CD8-positive, alpha-beta memory T cell (primary cell): ENCODE measurements around the gene ABCA4. TPM values are rescaled to one million over a fixed set of nuclear protein-coding genes. Genes with fewer than 3 reads are reported as not detected.

Experiments
- CTCF ChIA-PET: fragments of 350-600 bp; sonication (Branson Sonifier 250); formaldehyde crosslinking; loops from one replicate; lab custom pipeline; 2021; ENCODE audit warnings: antibody characterized with exemption; lab: Charles Lee
- POLR2A ChIA-PET: fragments of 350-600 bp; sonication (Branson Sonifier 250); formaldehyde crosslinking; loops from one replicate; lab custom pipeline; 2021; ENCODE audit warnings: antibody characterized with exemption; lab: Charles Lee
- DNase-seq, 5 donors: peaks; one replicate each; pipeline versions ENCODE4 v3.0.0 to v3.0.0-alpha.2; 2020 to 2022; ENCODE audit warnings: mixed read lengths in 1 of 5
- H3K27ac ChIP-seq: one replicate; pipeline ENCODE4 v1.7.0; 2013; ENCODE audit warnings: low read depth, mild to moderate bottlenecking, low read length, moderate library complexity
- H3K27me3 ChIP-seq: 2 replicates; pipeline ENCODE4 v1.7.0; 2013; ENCODE audit warnings: low read length, mild to moderate bottlenecking; ENCODE audit not compliant: insufficient read depth, poor library complexity, severe bottlenecking
- H3K36me3 ChIP-seq: 2 replicates; pipeline ENCODE4 v1.7.0; 2013; ENCODE audit warnings: mild to moderate bottlenecking, low read length, moderate library complexity; ENCODE audit not compliant: insufficient read depth
- H3K4me1 ChIP-seq: 2 replicates; pipeline ENCODE4 v1.7.0; 2013; ENCODE audit warnings: mild to moderate bottlenecking, low read length, moderate library complexity; ENCODE audit not compliant: insufficient read depth
- H3K4me3 ChIP-seq: 2 replicates; pipeline ENCODE4 v1.7.0; 2013; ENCODE audit warnings: mild to moderate bottlenecking, low read length
- H3K9me3 ChIP-seq: 2 replicates; pipeline ENCODE4 v1.7.0; 2013; ENCODE audit warnings: mild to moderate bottlenecking, low read length
- H3K27ac Mint-ChIP-seq, 8 donors: one replicate each; pipeline ENCODE4 v1.8.0; 2020 to 2021; ENCODE audit warnings: mixed read lengths in 8 of 8, mild to moderate bottlenecking in 6 of 8, inconsistent platforms in 3 of 8, moderate library complexity in 3 of 8
- H3K27me3 Mint-ChIP-seq, 2 donors: one replicate each; pipeline ENCODE4 v1.8.0; 2020 to 2021; ENCODE audit warnings: mixed read lengths in 2 of 2, mild to moderate bottlenecking in 1 of 2, moderate library complexity in 1 of 2
- H3K36me3 Mint-ChIP-seq, 3 donors: one replicate each; pipeline ENCODE4 v1.8.0; 2020 to 2021; ENCODE audit warnings: mixed read lengths in 3 of 3, inconsistent platforms in 1 of 3, mild to moderate bottlenecking in 1 of 3
- H3K4me1 Mint-ChIP-seq, 3 donors: one replicate each; pipeline ENCODE4 v1.8.0; 2020 to 2021; ENCODE audit warnings: mixed read lengths in 3 of 3, inconsistent platforms in 1 of 3, mild to moderate bottlenecking in 1 of 3
- H3K4me3 Mint-ChIP-seq, 7 donors: one replicate each; pipeline ENCODE4 v1.8.0; 2020 to 2021; ENCODE audit warnings: mixed read lengths in 7 of 7, mild to moderate bottlenecking in 6 of 7, moderate library complexity in 4 of 7, inconsistent platforms in 2 of 7
- H3K9me3 Mint-ChIP-seq, 5 donors: one replicate each; pipeline ENCODE4 v1.8.0; 2020 to 2022; ENCODE audit warnings: mixed read lengths in 5 of 5, mild to moderate bottlenecking in 3 of 5, moderate library complexity in 2 of 5, inconsistent platforms in 1 of 5
- polyA plus RNA-seq: library from polyadenylated mRNA; unstranded; fragments of 300-500 nt; fragmentation: Illumina TruSeq; gene quantifications from one replicate; pipeline ENCODE4 v1.2.3, GENCODE V29; 2021
- total RNA-seq, 2 experiments: library from RNA; stranded (reverse); gene quantifications; one replicate each; pipeline ENCODE4 v1.2.3, GENCODE V29; 2021

The ABCA4 gene
- total and polyA plus RNA-seq, 3 experiments from 2014 or later = not detected

GRCh38 chr1:93972341-93972740 lies 148.6 kb downstream of the ABCA4 start:
- no peaks in the 10 kb centered on the region for H3K27me3 ChIP-seq
- H3K4me3 Mint-ChIP-seq = no peak overlapping the region

GRCh38 chr1:93969887-93970286 lies 151.1 kb downstream of the ABCA4 start:
- Histone ChIP-seq H3K4me1 (no peaks in the 10 kb centered on the region), H3K27ac (no peak overlapping the region), H3K4me3 (no peak overlapping the region), H3K36me3 (no peaks in the 10 kb centered on the region), H3K27me3 (no peaks in the 10 kb centered on the region), H3K9me3 (no peaks in the 10 kb centered on the region)
- peaks cover 3 to 4% of the 10 kb centered on the region in 2 donors for H3K27me3 Mint-ChIP-seq
- no peaks in the 10 kb centered on the region for H3K9me3 Mint-ChIP-seq
- CTCF ChIA-PET = no interaction called here
- no peak overlapping the region for H3K27ac Mint-ChIP-seq
- POLR2A ChIA-PET = no interaction called here
- H3K4me1 Mint-ChIP-seq = no peaks in the 10 kb centered on the region
- H3K36me3 Mint-ChIP-seq = peaks cover 0 to 5% (median 0%) of the 10 kb centered on the region in 3 donors
- no peak overlapping the region for H3K4me3 Mint-ChIP-seq
- DNase-seq = no peak

More at GRCh38 chr1:93972341-93972740, 148.6 kb downstream of the ABCA4 start:
- H3K27me3 Mint-ChIP-seq = peaks cover 2 to 3% of the 10 kb centered on the region in 2 donors
- Histone ChIP-seq H3K4me3 (no peak overlapping the region), H3K36me3 (no peaks in the 10 kb centered on the region), H3K4me1 (no peaks in the 10 kb centered on the region), H3K27ac (no peak overlapping the region), H3K9me3 (no peaks in the 10 kb centered on the region)
- POLR2A ChIA-PET = no interaction called here
- CTCF ChIA-PET = no interaction called here
- peaks cover 0 to 5% (median 0%) of the 10 kb centered on the region in 3 donors for H3K36me3 Mint-ChIP-seq
- no peaks in the 10 kb centered on the region for H3K4me1 Mint-ChIP-seq
- H3K27ac Mint-ChIP-seq = no peak overlapping the region
- no peak for DNase-seq
- no peaks in the 10 kb centered on the region for H3K9me3 Mint-ChIP-seq

- Mint-ChIP-seq H3K36me3 (peaks cover 0 to 5% (median 0%) of the 10 kb centered on the region in 3 donors), H3K9me3 (no peaks in the 10 kb centered on the region), H3K4me1 (no peaks in the 10 kb centered on the region), H3K27ac (no peak overlapping the region), H3K4me3 (no peak overlapping the region), H3K27me3 (peaks cover 3 to 4% of the 10 kb centered on the region in 2 donors)
- Histone ChIP-seq H3K27me3 (no peaks in the 10 kb centered on the region), H3K27ac (no peak overlapping the region), H3K9me3 (no peaks in the 10 kb centered on the region), H3K4me1 (no peaks in the 10 kb centered on the region), H3K4me3 (no peak overlapping the region), H3K36me3 (no peaks in the 10 kb centered on the region)
- POLR2A ChIA-PET = no interaction called here
- CTCF ChIA-PET = interaction anchor here (1.3 kb wide), 1 partner anchor 59 kb away, joined by 4 read pairs; no protein-coding TSS in a partner anchor
- no peak for DNase-seq
Observed at GRCh38 chr1:93969371-93969770, 151.6 kb downstream of the ABCA4 start.

- ChIA-PET CTCF (no interaction called here), POLR2A (no interaction called here)
- Mint-ChIP-seq H3K27ac (no peak overlapping the region), H3K4me3 (no peak overlapping the region), H3K4me1 (no peaks in the 10 kb centered on the region), H3K36me3 (no peaks in the 10 kb centered on the region), H3K9me3 (no peaks in the 10 kb centered on the region), H3K27me3 (peaks cover under 1 to 4% of the 10 kb centered on the region in 2 donors)
- Histone ChIP-seq H3K9me3 (no peaks in the 10 kb centered on the region), H3K27ac (no peak overlapping the region), H3K36me3 (no peaks in the 10 kb centered on the region), H3K4me3 (no peak overlapping the region), H3K27me3 (no peaks in the 10 kb centered on the region), H3K4me1 (no peaks in the 10 kb centered on the region)
- DNase-seq = no peak
Observed at GRCh38 chr1:93967306-93967705, 153.6 kb downstream of the ABCA4 start.

- CTCF ChIA-PET = no interaction called here
Observed at GRCh38 chr1:93965888-93966287, 155.1 kb downstream of the ABCA4 start.

GRCh38 chr1:93965256-93965655 lies 155.7 kb downstream of the ABCA4 start:
- Histone ChIP-seq H3K27ac (no peak overlapping the region), H3K36me3 (no peaks in the 10 kb centered on the region), H3K27me3 (no peaks in the 10 kb centered on the region), H3K9me3 (no peaks in the 10 kb centered on the region), H3K4me3 (no peak overlapping the region), H3K4me1 (no peaks in the 10 kb centered on the region)
- H3K27me3 Mint-ChIP-seq = peaks cover 0 to 2% of the 10 kb centered on the region in 2 donors
- DNase-seq = no peak
- H3K4me3 Mint-ChIP-seq = no peak overlapping the region
- ChIA-PET POLR2A (no interaction called here), CTCF (no interaction called here)
- no peaks in the 10 kb centered on the region for H3K9me3 Mint-ChIP-seq
- no peak overlapping the region for H3K27ac Mint-ChIP-seq
- no peaks in the 10 kb centered on the region for H3K4me1 Mint-ChIP-seq
- H3K36me3 Mint-ChIP-seq = peaks cover 0 to 4% (median 0%) of the 10 kb centered on the region in 3 donors

More at GRCh38 chr1:93965888-93966287, 155.1 kb downstream of the ABCA4 start:
- H3K27ac Mint-ChIP-seq = no peak overlapping the region
- H3K36me3 Mint-ChIP-seq = peaks cover 0 to under 1% (median 0%) of the 10 kb centered on the region in 3 donors
- H3K27me3 Mint-ChIP-seq = peaks cover 0 to 2% of the 10 kb centered on the region in 2 donors
- H3K9me3 Mint-ChIP-seq = no peaks in the 10 kb centered on the region
- no peak overlapping the region for H3K4me3 Mint-ChIP-seq
- POLR2A ChIA-PET = no interaction called here
- Histone ChIP-seq H3K36me3 (no peaks in the 10 kb centered on the region), H3K9me3 (no peaks in the 10 kb centered on the region), H3K4me1 (no peaks in the 10 kb centered on the region), H3K27ac (no peak overlapping the region), H3K27me3 (no peaks in the 10 kb centered on the region), H3K4me3 (no peak overlapping the region)
- no peak for DNase-seq
- H3K4me1 Mint-ChIP-seq = no peaks in the 10 kb centered on the region

GRCh38 chr1:93964777-93965200 lies 156.2 kb downstream of the ABCA4 start:
- CTCF ChIA-PET = no interaction called here
- Mint-ChIP-seq H3K27me3 (peaks cover 0 to 2% of the 10 kb centered on the region in 2 donors), H3K36me3 (peaks cover 0 to 7% (median 0%) of the 10 kb centered on the region in 3 donors), H3K27ac (peak overlapping the region in 1 of 8 donors; percentile 80), H3K4me1 (no peaks in the 10 kb centered on the region), H3K9me3 (no peaks in the 10 kb centered on the region), H3K4me3 (no peak overlapping the region)
- no peak for DNase-seq
- no peak overlapping the region for H3K27ac ChIP-seq
- H3K4me3 ChIP-seq = no peak overlapping the region
- H3K27me3 ChIP-seq = no peaks in the 10 kb centered on the region
- H3K36me3 ChIP-seq = no peaks in the 10 kb centered on the region
- POLR2A ChIA-PET = no interaction called here
- no peaks in the 10 kb centered on the region for H3K9me3 ChIP-seq
- H3K4me1 ChIP-seq = no peaks in the 10 kb centered on the region

GRCh38 chr1:93964096-93964776 lies 156.7 kb downstream of the ABCA4 start:
- H3K4me1 Mint-ChIP-seq = no peaks in the 10 kb centered on the region
- Histone ChIP-seq H3K36me3 (no peaks in the 10 kb centered on the region), H3K4me3 (no peak overlapping the region), H3K27me3 (no peaks in the 10 kb centered on the region), H3K4me1 (no peaks in the 10 kb centered on the region), H3K9me3 (no peaks in the 10 kb centered on the region), H3K27ac (no peak overlapping the region)
- peaks cover 0 to 11% (median 2%) of the 10 kb centered on the region in 3 donors for H3K36me3 Mint-ChIP-seq
- H3K27me3 Mint-ChIP-seq = peaks cover 2 to 3% of the 10 kb centered on the region in 2 donors
- H3K4me3 Mint-ChIP-seq = no peak overlapping the region
- CTCF ChIA-PET = no interaction called here
- H3K27ac Mint-ChIP-seq = no peak overlapping the region
- POLR2A ChIA-PET = no interaction called here
- no peak for DNase-seq
- H3K9me3 Mint-ChIP-seq = no peaks in the 10 kb centered on the region
